ENCODE data around the gene CES2.
"Not testable (repeated sequence)": the region's sequence is repeated elsewhere in the genome, so short reads cannot be mapped to it uniquely, and the experiment has no call there.

Gene CES2

GRCh38 chr16:66986559-66986958 is 51.2 kb downstream of the CES2 start:
- DNase-seq, result no peak

- no peak for DNase-seq
These were observed 53.0 kb downstream of the CES2 start, which contains the start of gene CES4A for GRCh38 chr16:66988197-66988788. CES4A (plus strand) TSS chr16:66988589; CDS start chr16:66988773, 184 bp downstream.

DNA sequence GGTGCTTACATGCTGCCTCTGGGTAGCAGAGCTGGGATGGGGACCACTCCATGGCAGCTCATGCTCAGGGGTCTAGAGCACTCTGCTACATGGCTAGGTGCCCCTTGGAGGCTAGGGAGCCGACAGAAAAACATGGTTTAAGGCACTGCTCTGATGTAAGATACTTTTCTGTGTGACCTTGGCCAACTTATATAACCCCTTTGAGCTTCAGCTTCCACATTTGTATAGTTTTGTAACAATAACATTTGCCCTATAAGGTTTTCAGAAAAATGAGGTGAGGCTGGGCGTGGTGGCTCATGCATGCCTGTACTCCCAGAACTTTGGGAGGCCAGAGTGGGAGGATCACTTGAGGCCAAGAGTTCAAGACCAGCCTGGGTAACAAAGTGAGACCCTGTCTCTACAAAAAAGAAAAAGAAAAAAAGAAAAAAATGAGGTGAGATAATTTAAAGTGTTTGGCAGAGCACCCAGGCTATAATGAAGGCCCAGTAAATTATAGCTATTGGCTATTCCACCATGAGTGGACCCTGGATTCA is 56.3 kb downstream of the CES2 start:
- DNase-seq, result no peak

- DNase-seq, result not testable (repeated sequence)
These were observed 58.2 kb downstream of the CES2 start for GRCh38 chr16:66993558-66993957.

Data from fibroblast of skin of back (primary cell).